Lower leg skin (tissue), 4 donors: ENCODE results near the gene COG1. TPM values are rescaled to one million over a fixed set of nuclear protein-coding genes. Genes with fewer than 3 reads are reported as not detected.

Source experiments
- DNase-seq, 2 donors: peaks; one replicate each; pipeline ENCODE4 v3.0.0-alpha.2; 2019; ENCODE audit warnings: low spot score in 2 of 2
- H3K4me3 ChIP-seq: fragments of 200-600 bp; sonication (generic); 2 replicates; pipeline ENCODE4 v1.5.1; 2017; ENCODE audit warnings: mild to moderate bottlenecking, low read depth; ENCODE audit not compliant: poor library complexity, severe bottlenecking
- CTCF ChIP-seq, 3 donors: fragments of 450-650 bp; IDR thresholded peaks; one replicate each; pipeline ENCODE4 v1.5.1; 2016; ENCODE audit warnings: antibody characterized with exemption in 3 of 3, mild to moderate bottlenecking in 3 of 3, moderate library complexity in 2 of 3
- POLR2A ChIP-seq, 2 donors: fragments of 450-650 bp; IDR thresholded peaks; one replicate each; pipeline ENCODE4 v1.6.1; 2016 to 2017; ENCODE audit warnings: antibody characterized with exemption in 2 of 2, mild to moderate bottlenecking in 1 of 2, moderate library complexity in 1 of 2
- WGBS, 2 donors: methylation state at CpG; one replicate each; pipeline ENCODE4 v1.1.5; 2018; 5-methylcytosine and 5-hydroxymethylcytosine counted together
- intact Hi-C: fragments of 100-400 bp; cut with DNase I; formaldehyde crosslinking; loops from one replicate; pipeline ENCODE4 v1.15.0; 2023; ENCODE audit warnings: low total_unique reads
- total RNA-seq, 4 donors: library from RNA; depleted of rRNA; stranded (reverse); fragments of >200 nt; gene quantifications; one replicate each; pipeline ENCODE4 v1.1.0, GENCODE V29; 2016

The COG1 gene
- total RNA-seq, 4 donors from 2014 or later: 18.3 to 33.2 (median 23.9) TPM

- intact Hi-C loops: no loop called here
- H3K4me3 ChIP-seq: no peak overlapping the region
- 72 to 82% methylated on average over 3 of the region's 3 CpGs for WGBS, 2 donors
- no peak for DNase-seq
- TF ChIP-seq POLR2A (IDR thresholded peaks at IDR 0.05): no peak
Measured at GRCh38 chr17:73226556-73227172, 33.8 kb downstream of the COG1 start.

GRCh38 chr17:73227379-73227778, 34.5 kb downstream of the COG1 start:
- intact Hi-C loops: no loop called here
- H3K4me3 ChIP-seq: no peak overlapping the region
- WGBS, 2 donors: 62 to 67% methylated on average over 3 of the region's 3 CpGs
- TF ChIP-seq POLR2A (IDR thresholded peaks at IDR 0.05) (no peak), CTCF (IDR thresholded peaks at IDR 0.05) (no peak)
- no peak for DNase-seq

- DNase-seq: no peak
- WGBS, 2 donors: 66 to 79% methylated on average over 6 of the region's 6 CpGs
- intact Hi-C loops: no loop called here
- no peak for TF ChIP-seq CTCF (IDR thresholded peaks at IDR 0.05)
- TF ChIP-seq POLR2A (IDR thresholded peaks at IDR 0.05): no peak
- H3K4me3 ChIP-seq: no peak overlapping the region
Measured at GRCh38 chr17:73227944-73228343, 35.1 kb downstream of the COG1 start.

- TF ChIP-seq CTCF (IDR thresholded peaks at IDR 0.05) (no peak), POLR2A (IDR thresholded peaks at IDR 0.05) (no peak)
- WGBS, 2 donors: 0 to 2% methylated on average over 2 of the region's 2 CpGs
- no peak overlapping the region for H3K4me3 ChIP-seq
- intact Hi-C loops: no loop called here
- DNase-seq: peak; percentile 77 to 92
Measured at GRCh38 chr17:73228748-73229236, 35.9 kb downstream of the COG1 start.

GRCh38 chr17:73230088-73230487, 37.2 kb downstream of the COG1 start:
- WGBS, 2 donors: 90 to 93% methylated on average over 6 of the region's 6 CpGs
- no peak overlapping the region for H3K4me3 ChIP-seq
- TF ChIP-seq POLR2A (IDR thresholded peaks at IDR 0.05) (no peak), CTCF (IDR thresholded peaks at IDR 0.05) (no peak)
- intact Hi-C loops: no loop called here
- DNase-seq: no peak

GRCh38 chr17:73231395-73231794, 38.5 kb downstream of the COG1 start:
- no peak for TF ChIP-seq POLR2A (IDR thresholded peaks at IDR 0.05)
- DNase-seq: no peak
- intact Hi-C loops: no loop called here
- 0% methylated on average over 20 of the region's 20 CpGs for WGBS, 2 donors
- peak overlapping the region; percentile 77 for H3K4me3 ChIP-seq
